PC-9 (cell line): ENCODE measurements around the gene CR2. TPM values are rescaled to one million over a fixed set of nuclear protein-coding genes. Genes with fewer than 3 reads are reported as not detected.

Experiments used
- BruUV-seq: library from RNA; stranded (reverse); fragments of 400-500 nt; replicated peaks from 2 replicates; lab custom pipeline; 2021; lab: Mats Ljungman, UMichigan
- CTCF ChIA-PET: fragments of 300-600 bp; sonication (Branson Sonifier 250); formaldehyde crosslinking; loops from one replicate; lab custom pipeline; 2022; ENCODE audit warnings: antibody characterized with exemption; lab: Charles Lee
- POLR2A ChIA-PET: fragments of 300-600 bp; sonication (Branson Sonifier 250); formaldehyde crosslinking; loops from one replicate; lab custom pipeline; 2022; ENCODE audit warnings: antibody characterized with exemption; ENCODE audit not compliant: unreplicated experiment; lab: Charles Lee
- DNase-seq, 2 experiments: peaks; one replicate each; pipeline versions ENCODE4 v3.0.0 to v3.0.0-alpha.2; 2015 to 2022; ENCODE audit warnings: mixed read lengths in 1 of 2
- H2AFZ ChIP-seq: fragments of 200-600 bp; sonication (generic); 2 replicates; pipeline ENCODE4 v1.8.1; 2017; ENCODE audit warnings: antibody characterized with exemption
- H3F3A ChIP-seq: fragments of 200-600 bp; sonication (generic); 2 replicates; pipeline ENCODE4 v1.8.1; 2017; ENCODE audit warnings: antibody characterized with exemption, mild to moderate bottlenecking, low read depth; ENCODE audit not compliant: insufficient read depth
- H3K27ac ChIP-seq: fragments of 200-600 bp; sonication (generic); 2 replicates; pipeline ENCODE4 v1.6.1; 2016; ENCODE audit warnings: mixed run types
- H3K27me3 ChIP-seq: fragments of 200-600 bp; sonication (generic); 2 replicates; pipeline ENCODE4 v1.6.1; 2016; ENCODE audit warnings: low read depth, mixed run types; ENCODE audit not compliant: insufficient read depth
- H3K36me3 ChIP-seq: fragments of 200-600 bp; sonication (generic); 2 replicates; pipeline ENCODE4 v1.6.1; 2016; ENCODE audit warnings: low read depth, mixed run types
- H3K4me1 ChIP-seq: fragments of 200-600 bp; sonication (generic); replicated peaks from 2 replicates; pipeline ENCODE4 v1.6.1; 2016; ENCODE audit warnings: mixed run types; ENCODE audit not compliant: insufficient read depth
- H3K4me2 ChIP-seq: fragments of 200-600 bp; sonication (generic); 2 replicates; pipeline ENCODE4 v1.6.1; 2017; ENCODE audit warnings: mixed run types
- H3K4me3 ChIP-seq: fragments of 200-600 bp; sonication (generic); 2 replicates; pipeline ENCODE4 v1.6.1; 2016; ENCODE audit warnings: mixed run types
- H3K79me2 ChIP-seq: fragments of 200-600 bp; sonication (generic); 2 replicates; pipeline ENCODE4 v1.6.1; 2017; ENCODE audit warnings: low read depth, mixed run types
- H3K9me2 ChIP-seq: fragments of 200-600 bp; sonication (generic); 2 replicates; pipeline ENCODE4 v1.8.1; 2017; ENCODE audit warnings: mild to moderate bottlenecking; ENCODE audit not compliant: insufficient read depth
- H3K9me3 ChIP-seq: fragments of 200-600 bp; sonication (generic); 2 replicates; pipeline ENCODE4 v1.8.1; 2016; ENCODE audit warnings: low read depth; ENCODE audit not compliant: insufficient read depth
- H4K20me1 ChIP-seq: fragments of 200-600 bp; sonication (generic); 2 replicates; pipeline ENCODE4 v1.8.1; 2017; ENCODE audit not compliant: insufficient read depth
- EZH2 ChIP-seq: fragments of 200-600 bp; sonication (generic); IDR thresholded peaks from 2 replicates; pipeline ENCODE4 v1.8.0; 2017; ENCODE audit warnings: antibody characterized with exemption, low read depth
- intact Hi-C: fragments of 100-400 bp; cut with micrococcal nuclease; formaldehyde crosslinking; loops from one replicate; pipeline ENCODE4 v1.10.0; 2022; ENCODE audit not compliant: unreplicated experiment
- total RNA-seq: library from RNA; stranded (reverse); gene quantifications from 2 replicates; pipeline ENCODE4 v1.2.3, GENCODE V29; 2021
- TF ChIP-seq, protein P1 (sequence below): fragments of 200-600 bp; sonication (generic); conservative IDR thresholded peaks from 2 replicates; pipeline ENCODE4 v1.6.1; 2017; ENCODE audit warnings: mixed run types, antibody characterized with exemption, mild to moderate bottlenecking, moderate library complexity

Gene CR2
- total RNA-seq, 1 experiment from 2014 or later, result 4.3 TPM

DNA sequence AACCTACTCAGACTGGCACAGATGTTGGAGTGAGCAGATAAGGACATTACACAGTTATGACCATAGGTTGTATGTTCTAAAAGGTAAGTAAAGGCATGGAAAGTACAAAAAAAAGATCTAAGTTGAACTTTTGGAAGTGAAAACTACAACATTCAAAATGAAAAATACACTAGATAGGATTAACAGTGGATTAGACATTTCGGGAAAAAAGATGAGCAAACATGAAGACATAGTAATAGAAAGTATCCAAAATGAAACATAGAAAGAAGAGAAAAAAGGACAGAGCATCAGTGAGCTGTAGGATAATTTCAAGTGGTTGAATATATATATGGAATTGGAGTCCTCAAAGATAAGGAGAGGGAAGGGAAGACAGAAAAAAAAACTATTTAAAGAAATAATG, 34.0 kb upstream of the CR2 start:
- POLR2A ChIA-PET, result no interaction called here

DNA sequence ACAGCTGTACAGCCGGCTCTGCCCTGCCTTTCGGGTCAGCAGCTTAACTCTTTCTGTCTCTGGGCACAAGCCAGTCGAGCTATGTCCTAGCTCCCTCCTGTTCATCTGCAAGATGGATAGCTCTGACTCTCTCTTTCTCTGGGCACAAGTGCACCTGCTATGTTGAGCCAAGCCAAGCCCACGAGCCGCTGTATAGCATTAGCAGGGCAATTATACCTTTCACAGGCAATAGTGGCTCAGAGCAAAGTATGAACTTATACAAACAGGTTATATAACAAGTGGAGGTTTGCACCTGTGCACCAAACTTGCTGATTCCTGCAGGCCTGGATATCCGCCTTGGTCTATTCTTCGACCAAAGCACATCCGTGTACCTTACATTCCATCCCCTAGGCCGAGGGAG, 33.0 kb upstream of the CR2 start:
- ChIA-PET CTCF (no interaction called here), POLR2A (no interaction called here)
- peaks cover 5% of the 10 kb centered on the region; the same call in 1 of the 2 replicates for H3K27me3 ChIP-seq
- no TSS peak for BruUV-seq
- intact Hi-C loops, result no loop called here
- H3K36me3 ChIP-seq, result no peaks in the 10 kb centered on the region
- no peak overlapping the region for H2AFZ ChIP-seq
- no peak for TF ChIP-seq EZH2
- TF ChIP-seq, protein P1, sequence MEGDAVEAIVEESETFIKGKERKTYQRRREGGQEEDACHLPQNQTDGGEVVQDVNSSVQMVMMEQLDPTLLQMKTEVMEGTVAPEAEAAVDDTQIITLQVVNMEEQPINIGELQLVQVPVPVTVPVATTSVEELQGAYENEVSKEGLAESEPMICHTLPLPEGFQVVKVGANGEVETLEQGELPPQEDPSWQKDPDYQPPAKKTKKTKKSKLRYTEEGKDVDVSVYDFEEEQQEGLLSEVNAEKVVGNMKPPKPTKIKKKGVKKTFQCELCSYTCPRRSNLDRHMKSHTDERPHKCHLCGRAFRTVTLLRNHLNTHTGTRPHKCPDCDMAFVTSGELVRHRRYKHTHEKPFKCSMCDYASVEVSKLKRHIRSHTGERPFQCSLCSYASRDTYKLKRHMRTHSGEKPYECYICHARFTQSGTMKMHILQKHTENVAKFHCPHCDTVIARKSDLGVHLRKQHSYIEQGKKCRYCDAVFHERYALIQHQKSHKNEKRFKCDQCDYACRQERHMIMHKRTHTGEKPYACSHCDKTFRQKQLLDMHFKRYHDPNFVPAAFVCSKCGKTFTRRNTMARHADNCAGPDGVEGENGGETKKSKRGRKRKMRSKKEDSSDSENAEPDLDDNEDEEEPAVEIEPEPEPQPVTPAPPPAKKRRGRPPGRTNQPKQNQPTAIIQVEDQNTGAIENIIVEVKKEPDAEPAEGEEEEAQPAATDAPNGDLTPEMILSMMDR, result no peak
- no peaks in the 10 kb centered on the region for H3K9me3 ChIP-seq
- no peaks in the 10 kb centered on the region for H3F3A ChIP-seq
- H3K79me2 ChIP-seq, result no peaks in the 10 kb centered on the region
- no peak for DNase-seq
- H3K4me2 ChIP-seq, result no peak overlapping the region
- no peaks in the 10 kb centered on the region for H4K20me1 ChIP-seq
- no peaks in the 10 kb centered on the region for H3K4me1 ChIP-seq
- no peaks in the 10 kb centered on the region for H3K9me2 ChIP-seq
- no peak overlapping the region for H3K4me3 ChIP-seq
- H3K27ac ChIP-seq, result no peak overlapping the region

More for the DNA sequence above, 34.0 kb upstream of the CR2 start:
- Histone ChIP-seq H3K4me1 (no peaks in the 10 kb centered on the region), H2AFZ (no peak overlapping the region), H3K9me3 (no peaks in the 10 kb centered on the region), H3K9me2 (no peaks in the 10 kb centered on the region), H4K20me1 (no peaks in the 10 kb centered on the region), H3K4me3 (no peak overlapping the region), H3K36me3 (no peaks in the 10 kb centered on the region), H3K79me2 (no peaks in the 10 kb centered on the region), H3K4me2 (no peak overlapping the region), H3K27me3 (peaks cover 5% of the 10 kb centered on the region; the same call in 1 of the 2 replicates), H3K27ac (no peak overlapping the region), H3F3A (no peaks in the 10 kb centered on the region)
- no peak for DNase-seq
- no peak for TF ChIP-seq EZH2
- TF ChIP-seq, protein P1, result no peak
- CTCF ChIA-PET, result no interaction called here
- BruUV-seq, result no TSS peak
- intact Hi-C loops, result no loop called here

DNA sequence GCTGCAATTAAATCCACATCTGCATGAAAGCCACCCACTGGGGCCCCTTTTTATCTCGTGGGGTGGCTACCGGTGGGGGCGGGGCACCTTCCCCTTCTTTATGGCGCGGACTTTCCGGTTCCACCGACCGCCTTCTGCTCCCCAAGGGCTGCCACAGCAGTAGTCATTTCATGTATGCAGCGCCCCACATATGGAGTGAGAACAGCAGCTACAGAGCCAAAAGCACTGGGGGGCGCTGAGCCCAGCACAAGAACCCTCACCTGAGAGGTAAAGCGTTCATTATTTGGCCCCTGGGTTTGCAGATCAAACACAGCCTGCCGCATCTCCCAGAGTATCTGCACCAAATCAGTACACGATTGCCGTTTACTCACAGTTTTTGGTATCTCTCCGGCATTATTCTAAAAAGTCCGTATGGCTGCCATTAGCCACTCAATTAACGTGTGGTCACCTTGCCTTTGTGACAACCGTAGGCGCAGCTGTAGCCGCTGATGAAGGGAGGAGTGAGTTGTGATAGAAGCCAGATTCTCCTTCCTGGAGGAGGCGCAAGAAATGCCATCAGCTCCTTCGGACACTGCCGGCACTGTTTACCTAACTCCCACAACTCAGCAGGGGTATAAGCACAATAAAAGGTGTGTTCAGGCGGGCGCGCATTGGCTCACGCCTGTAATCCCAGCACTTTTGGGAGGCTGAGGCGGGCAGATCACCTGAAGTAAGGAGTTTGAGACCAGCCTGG, 30.4 kb upstream of the CR2 start:
- H4K20me1 ChIP-seq, result no peaks in the 10 kb centered on the region
- no peak overlapping the region for H3K27ac ChIP-seq
- CTCF ChIA-PET, result interaction anchor here (0.6 kb wide), 1 partner anchor 30 kb away, joined by 5 read pairs; no protein-coding TSS in a partner anchor
- intact Hi-C loops, result no loop called here
- H3K36me3 ChIP-seq, result no peaks in the 10 kb centered on the region
- H2AFZ ChIP-seq, result no peak overlapping the region
- no peaks in the 10 kb centered on the region; the same call in 1 of the 2 replicates for H3K9me3 ChIP-seq
- no peaks in the 10 kb centered on the region for H3K9me2 ChIP-seq
- no peaks in the 10 kb centered on the region for H3F3A ChIP-seq
- TF ChIP-seq EZH2, result no peak
- TF ChIP-seq, protein P1, result no peak
- no peaks in the 10 kb centered on the region for H3K4me1 ChIP-seq
- no peak overlapping the region for H3K4me3 ChIP-seq
- no TSS peak for BruUV-seq
- no peak overlapping the region for H3K4me2 ChIP-seq
- peaks cover 11% of the 10 kb centered on the region; the same call in 1 of the 2 replicates for H3K27me3 ChIP-seq
- no peaks in the 10 kb centered on the region for H3K79me2 ChIP-seq
- POLR2A ChIA-PET, result no interaction called here
- DNase-seq, result no peak
